H1 (cell line): Measurements from ENCODE around the gene SLC35F3. TPM values are rescaled to one million over a fixed set of nuclear protein-coding genes. Genes with fewer than 3 reads are reported as not detected.

ENCODE experiments used
- CTCF ChIA-PET: fragments of 300-600 bp; sonication (Branson Sonifier 250); formaldehyde crosslinking; loops from one replicate; lab custom pipeline; 2021; ENCODE audit not compliant: partially characterized antibody; lab: Charles Lee
- POLR2A ChIA-PET: fragments of 300-600 bp; sonication (Branson Sonifier 250); formaldehyde crosslinking; loops from one replicate; lab custom pipeline; 2021; ENCODE audit warnings: inconsistent platforms; ENCODE audit not compliant: partially characterized antibody; lab: Charles Lee
- DNase-seq, 2 experiments: peaks; one replicate each; pipeline versions ENCODE4 v3.0.0 to v3.0.0-alpha.2; 2010 to 2022; ENCODE audit warnings: low spot score in 2 of 2, low read depth in 1 of 2, mixed read lengths in 1 of 2
- FAIRE-seq: peaks from 2 replicates; lab custom pipeline; 2011; peaks lifted over from hg19 to GRCh38; lab: Jason Lieb, UNC
- H2AFZ ChIP-seq: 2 replicates; pipeline ENCODE4 v1.8.1; 2012; ENCODE audit warnings: low read length, inconsistent platforms
- H2AK5ac ChIP-seq: 2 replicates; pipeline ENCODE4 v1.6.1; 2013; ENCODE audit warnings: low read depth, low read length
- H2BK120ac ChIP-seq: replicated peaks from 2 replicates; pipeline ENCODE3; 2013; ENCODE audit warnings: low read depth, low read length, inconsistent platforms
- H2BK12ac ChIP-seq: 2 replicates; pipeline ENCODE4 v1.6.1; 2013; ENCODE audit warnings: low read depth, low read length
- H2BK15ac ChIP-seq: 2 replicates; pipeline ENCODE4 v1.6.1; 2013; ENCODE audit warnings: low read length
- H2BK20ac ChIP-seq: 2 replicates; pipeline ENCODE4 v1.6.1; 2013; ENCODE audit warnings: low read length
- H2BK5ac ChIP-seq: 2 replicates; pipeline ENCODE4 v1.6.1; 2013; ENCODE audit warnings: low read depth, low read length
- H3K14ac ChIP-seq: 2 replicates; pipeline ENCODE4 v1.6.1; 2013; ENCODE audit warnings: inconsistent platforms; ENCODE audit not compliant: insufficient read length
- H3K18ac ChIP-seq: 2 replicates; pipeline ENCODE4 v1.6.1; 2013; ENCODE audit warnings: low read length; ENCODE audit errors: extremely low read depth
- H3K23ac ChIP-seq: 2 replicates; pipeline ENCODE4 v1.6.1; 2013; ENCODE audit warnings: inconsistent platforms; ENCODE audit not compliant: insufficient read length
- H3K23me2 ChIP-seq: 2 replicates; pipeline ENCODE4 v1.6.1; 2013; ENCODE audit warnings: low read depth, low read length
- H3K27ac ChIP-seq: 2 replicates; pipeline ENCODE4 v1.6.1; 2011; ENCODE audit warnings: low read depth, low read length, inconsistent platforms
- H3K27me3 ChIP-seq, 4 experiments: replicated peaks in 1 of 4; 1 replicate in 1 of 4; 2 replicates in 3 of 4; pipeline versions ENCODE4 v1.6.1 to v1.8.1; 2011 to 2013; ENCODE audit warnings: low read length in 3 of 4, mild to moderate bottlenecking in 3 of 4, inconsistent platforms in 2 of 4, mixed read lengths in 2 of 4, moderate library complexity in 1 of 4; ENCODE audit not compliant: control insufficient read depth in 3 of 4, insufficient read depth in 3 of 4; ENCODE audit errors: extremely low read depth in 1 of 4
- H3K36me3 ChIP-seq, 4 experiments: 2 replicates each; pipeline versions ENCODE4 v1.6.1 to v1.8.1; 2011 to 2013; ENCODE audit warnings: mild to moderate bottlenecking in 4 of 4, low read length in 3 of 4, moderate library complexity in 2 of 4, control low read depth in 1 of 4, inconsistent platforms in 1 of 4; ENCODE audit not compliant: insufficient read depth in 4 of 4, control insufficient read depth in 2 of 4
- H3K4ac ChIP-seq: replicated peaks from 2 replicates; pipeline ENCODE3; 2013; ENCODE audit warnings: low read length, low read depth, mixed read lengths, inconsistent platforms; ENCODE audit not compliant: insufficient read length
- H3K4me1 ChIP-seq, 4 experiments: replicated peaks in 1 of 4; 1 replicate in 1 of 4; 2 replicates in 3 of 4; pipeline versions ENCODE4 v1.6.1 to v1.8.1; 2011 to 2013; ENCODE audit warnings: low read length in 3 of 4, inconsistent platforms in 2 of 4, mixed read lengths in 1 of 4; ENCODE audit not compliant: insufficient read depth in 4 of 4, control insufficient read depth in 3 of 4
- H3K4me2 ChIP-seq, 2 experiments: 2 replicates each; pipeline versions ENCODE4 v1.6.1 to v1.8.1; 2011 to 2013; ENCODE audit warnings: low read depth in 2 of 2, low read length in 2 of 2, control low read depth in 1 of 2, inconsistent platforms in 1 of 2, mild to moderate bottlenecking in 1 of 2; ENCODE audit not compliant: insufficient read depth in 1 of 2
- H3K4me3 ChIP-seq, 4 experiments: fragments of 200-600, 300-600 bp in 1 of 4; sonication (generic), shearing (Covaris generic), sonication (Bioruptor Twin) in 1 of 4; 2 replicates each; pipeline versions ENCODE4 v1.5.1 to v1.8.1; 2011 to 2016; ENCODE audit warnings: low read length in 4 of 4, low read depth in 3 of 4, control low read depth in 2 of 4, inconsistent platforms in 2 of 4, mild to moderate bottlenecking in 2 of 4, mixed read lengths in 1 of 4, moderate library complexity in 1 of 4; ENCODE audit not compliant: insufficient read depth in 2 of 4; ENCODE audit errors: extremely low read depth in 1 of 4
- H3K56ac ChIP-seq: replicated peaks from 2 replicates; pipeline ENCODE3; 2013; ENCODE audit warnings: low read depth, mild to moderate bottlenecking, mixed read lengths, low read length, inconsistent platforms; ENCODE audit not compliant: insufficient read length
- H3K79me1 ChIP-seq: 2 replicates; pipeline ENCODE4 v1.6.1; 2013; ENCODE audit warnings: low read depth, low read length, control low read depth
- H3K79me2 ChIP-seq, 2 experiments: 2 replicates each; pipeline versions ENCODE4 v1.6.1 to v1.8.1; 2012 to 2013; ENCODE audit warnings: low read length in 2 of 2, mild to moderate bottlenecking in 2 of 2, inconsistent platforms in 1 of 2; ENCODE audit not compliant: insufficient read depth in 2 of 2, control insufficient read depth in 1 of 2
- H3K9ac ChIP-seq, 4 experiments: replicated peaks in 1 of 4; 1 replicate in 1 of 4; 2 replicates in 3 of 4; pipeline versions ENCODE4 v1.6.1 to v1.8.1; 2011 to 2013; ENCODE audit warnings: low read depth in 3 of 4, low read length in 3 of 4, control low read depth in 2 of 4, mild to moderate bottlenecking in 2 of 4, moderate library complexity in 2 of 4, inconsistent platforms in 1 of 4; ENCODE audit errors: extremely low read depth in 1 of 4
- H3K9me3 ChIP-seq, 2 experiments: 2 replicates each; pipeline versions ENCODE4 v1.6.1 to v1.8.1; 2012 to 2013; ENCODE audit warnings: mild to moderate bottlenecking in 2 of 2, moderate library complexity in 2 of 2, control low read depth in 1 of 2, inconsistent platforms in 1 of 2, low read depth in 1 of 2, low read length in 1 of 2, mixed read lengths in 1 of 2; ENCODE audit not compliant: insufficient read depth in 2 of 2
- H4K20me1 ChIP-seq, 2 experiments: replicated peaks in 1 of 2; 2 replicates each; pipeline versions ENCODE3 to v1.8.1; 2011 to 2013; ENCODE audit warnings: inconsistent platforms in 2 of 2, low read length in 2 of 2, mild to moderate bottlenecking in 1 of 2; ENCODE audit not compliant: insufficient read depth in 2 of 2, control insufficient read depth in 1 of 2
- H4K5ac ChIP-seq: 2 replicates; pipeline ENCODE4 v1.6.1; 2013; ENCODE audit warnings: low read length, low read depth, mixed read lengths, inconsistent platforms; ENCODE audit not compliant: insufficient read length
- H4K8ac ChIP-seq: 2 replicates; pipeline ENCODE4 v1.8.0; 2013; ENCODE audit warnings: mild to moderate bottlenecking, moderate library complexity, low read length, inconsistent platforms; ENCODE audit not compliant: insufficient read depth; ENCODE audit errors: extremely low read depth
- H4K91ac ChIP-seq: replicated peaks from 2 replicates; pipeline ENCODE3; 2013; ENCODE audit warnings: low read length, mixed read lengths, inconsistent platforms; ENCODE audit not compliant: insufficient read length
- BACH1 ChIP-seq: IDR thresholded peaks from 2 replicates; pipeline ENCODE4 v1.6.1; 2012; ENCODE audit warnings: low read length, improper control_type of control experiment
- EP300 ChIP-seq, 2 experiments: IDR thresholded peaks; 1 replicate in 1 of 2; 2 replicates in 1 of 2; pipeline ENCODE4 v1.6.1; 2011 to 2012; ENCODE audit warnings: low read depth in 2 of 2, low read length in 2 of 2, mild to moderate bottlenecking in 2 of 2, borderline replicate concordance in 1 of 2, inconsistent platforms in 1 of 2, moderate library complexity in 1 of 2
- HDAC2 ChIP-seq, 2 experiments: fragments of 300-600 bp in 1 of 2; sonication (generic) in 1 of 2; IDR thresholded peaks; 2 replicates each; pipeline ENCODE4 v1.6.1; 2011 to 2012; ENCODE audit warnings: low read depth in 2 of 2, low read length in 2 of 2, mild to moderate bottlenecking in 2 of 2, moderate library complexity in 2 of 2, borderline replicate concordance in 1 of 2, inconsistent platforms in 1 of 2
- HDAC6 ChIP-seq: IDR thresholded peaks from one replicate; pipeline ENCODE4 v1.7.1; 2012; ENCODE audit warnings: low read depth, mild to moderate bottlenecking, inconsistent platforms, low read length, moderate library complexity
- RFX5 ChIP-seq: IDR thresholded peaks from 2 replicates; pipeline ENCODE4 v1.6.1; 2011; ENCODE audit warnings: low read depth, low read length, improper control_type of control experiment, borderline replicate concordance
- RXRA ChIP-seq: IDR thresholded peaks from 2 replicates; pipeline ENCODE4 v1.6.1; 2011; ENCODE audit warnings: low read depth, mild to moderate bottlenecking, low read length, moderate library complexity; ENCODE audit not compliant: insufficient read depth
- SIX5 ChIP-seq: IDR thresholded peaks from 2 replicates; pipeline ENCODE4 v1.6.1; 2011; ENCODE audit warnings: mild to moderate bottlenecking, low read depth, low read length
- TAF7 ChIP-seq: optimal IDR thresholded peaks from 2 replicates; pipeline ENCODE3; 2011; ENCODE audit warnings: low read depth, mild to moderate bottlenecking, inconsistent platforms, low read length, moderate library complexity, borderline replicate concordance
- TBP ChIP-seq: IDR thresholded peaks from 2 replicates; pipeline ENCODE4 v1.6.1; 2011; ENCODE audit warnings: low read depth, low read length, improper control_type of control experiment
- ZNF274 ChIP-seq: IDR thresholded peaks from 2 replicates; pipeline ENCODE4 v1.7.0; 2012; ENCODE audit warnings: low read length, borderline replicate concordance; ENCODE audit errors: extremely low read depth
- WGBS, 2 experiments: shearing (Covaris generic) in 1 of 2; methylation state at CpG; one replicate each; pipeline versions ENCODE4 v1.1.6 to v1.1.7; 2013 to 2015; ENCODE audit warnings: low lambda C conversion rate in 2 of 2, mixed read lengths in 2 of 2, inconsistent platforms in 1 of 2, low coverage in 1 of 2, missing lambda C conversion rate in 1 of 2; ENCODE audit not compliant: insufficient replicate concordance in 2 of 2, insufficient coverage in 1 of 2, insufficient read length in 1 of 2; ENCODE audit errors: extremely low coverage in 1 of 2, missing lambda C conversion rate in 1 of 2; 5-methylcytosine and 5-hydroxymethylcytosine counted together
- polyA plus RNA-seq, 7 experiments: library from polyadenylated mRNA; depleted of rRNA in 3 of 7; stranded (reverse) in 5 of 7; unstranded in 2 of 7; fragments of >200 nt in 5 of 7; fragments of 200-250 nt in 2 of 7; gene quantifications; 1 replicate in 5 of 7; 2 replicates in 1 of 7; 4 replicates in 1 of 7; pipeline versions ENCODE4 v1.2.1 to v1.2.3, GENCODE V29; 2011 to 2013; ENCODE audit warnings: missing spikeins in 2 of 7, mixed read lengths in 2 of 7
- total RNA-seq: library from RNA; stranded (reverse); fragmentation: NEBNext Ultra II Directional; extraction: Animal tissue kit (Norgen Biotek cat#: 25700); gene quantifications from 2 replicates; pipeline ENCODE4 v1.2.1, GENCODE V29; 2021
- TF ChIP-seq, protein P1 (sequence below), 3 experiments: IDR thresholded peaks; 1 replicate in 2 of 3; 2 replicates in 1 of 3; pipeline versions ENCODE4 v1.5.1 to v1.6.1; 2011; ENCODE audit warnings: low read length in 3 of 3, mild to moderate bottlenecking in 3 of 3, inconsistent platforms in 2 of 3, low read depth in 1 of 3, moderate library complexity in 1 of 3; ENCODE audit not compliant: insufficient read depth in 1 of 3; ENCODE audit errors: control extremely low read depth in 1 of 3

Gene SLC35F3
- total and polyA plus RNA-seq, 2 of the 8 experiments (the other 6 are each of a cell fraction or from before 2014, with no cell fraction given): 0.78 to 1.2 TPM

DNA sequence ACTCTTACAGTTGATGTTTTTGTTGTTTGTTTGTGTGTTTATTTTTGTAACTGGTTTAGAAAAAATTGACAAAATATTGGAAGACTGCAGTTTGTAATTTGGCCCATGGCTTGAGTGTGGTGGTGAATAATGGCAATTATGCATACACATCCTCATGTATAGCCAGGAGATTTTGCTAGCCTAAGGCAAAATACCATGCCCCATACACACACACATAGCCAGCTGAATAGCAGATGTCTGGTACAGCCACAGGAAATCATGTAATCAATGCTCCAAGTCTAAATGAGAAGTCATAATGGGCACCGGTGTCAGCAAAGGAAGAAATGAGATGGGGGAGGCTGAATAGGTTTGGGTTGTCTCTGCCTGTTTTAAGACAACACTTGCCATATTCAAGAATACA, 333.6 kb downstream of the SLC35F3 start:
- Histone ChIP-seq H3K18ac (no peak overlapping the region), H3K36me3 (no peaks in the 10 kb centered on the region), H3K23ac (no peak overlapping the region), H3K79me2 (no peaks in the 10 kb centered on the region), H3K9ac (no peak overlapping the region), H4K5ac (no peak overlapping the region), H3K4me1 (no peaks in the 10 kb centered on the region), H4K91ac (no peak overlapping the region), H4K8ac (no peak overlapping the region), H3K27me3 (no peaks in the 10 kb centered on the region), H3K56ac (no peak overlapping the region), H3K4me2 (no peak overlapping the region), H3K4ac (no peak overlapping the region), H2BK20ac (no peak overlapping the region), H2BK12ac (no peak overlapping the region), H3K14ac (no peak overlapping the region), H3K23me2 (no peaks in the 10 kb centered on the region; the same call in 1 of the 2 replicates), H3K27ac (no peak overlapping the region), H4K20me1 (no peaks in the 10 kb centered on the region), H2BK5ac (no peak overlapping the region), H3K9me3 (no peaks in the 10 kb centered on the region), H3K79me1 (no peaks in the 10 kb centered on the region), H3K4me3 (no peak overlapping the region), H2AFZ (no peak overlapping the region), H2AK5ac (no peak overlapping the region), H2BK120ac (no peak overlapping the region), H2BK15ac (no peak overlapping the region)
- CTCF ChIA-PET: interaction anchor here (0.7 to 1.3 kb wide), 4 partner anchors 8 to 177 kb away, joined by 3 to 5 read pairs (median 4); no protein-coding TSS in a partner anchor
- DNase-seq: no peak
- no peak for FAIRE-seq
- POLR2A ChIA-PET: no interaction called here
- WGBS, 2 experiments: 95% methylated on average over 1 of the region's 1 CpG; no CpG with 5 or more reads in 1 of the 2 experiments
- TF ChIP-seq BACH1: no peak
- no peak for TF ChIP-seq HDAC6
- no peak for TF ChIP-seq TBP
- TF ChIP-seq, protein P1, sequence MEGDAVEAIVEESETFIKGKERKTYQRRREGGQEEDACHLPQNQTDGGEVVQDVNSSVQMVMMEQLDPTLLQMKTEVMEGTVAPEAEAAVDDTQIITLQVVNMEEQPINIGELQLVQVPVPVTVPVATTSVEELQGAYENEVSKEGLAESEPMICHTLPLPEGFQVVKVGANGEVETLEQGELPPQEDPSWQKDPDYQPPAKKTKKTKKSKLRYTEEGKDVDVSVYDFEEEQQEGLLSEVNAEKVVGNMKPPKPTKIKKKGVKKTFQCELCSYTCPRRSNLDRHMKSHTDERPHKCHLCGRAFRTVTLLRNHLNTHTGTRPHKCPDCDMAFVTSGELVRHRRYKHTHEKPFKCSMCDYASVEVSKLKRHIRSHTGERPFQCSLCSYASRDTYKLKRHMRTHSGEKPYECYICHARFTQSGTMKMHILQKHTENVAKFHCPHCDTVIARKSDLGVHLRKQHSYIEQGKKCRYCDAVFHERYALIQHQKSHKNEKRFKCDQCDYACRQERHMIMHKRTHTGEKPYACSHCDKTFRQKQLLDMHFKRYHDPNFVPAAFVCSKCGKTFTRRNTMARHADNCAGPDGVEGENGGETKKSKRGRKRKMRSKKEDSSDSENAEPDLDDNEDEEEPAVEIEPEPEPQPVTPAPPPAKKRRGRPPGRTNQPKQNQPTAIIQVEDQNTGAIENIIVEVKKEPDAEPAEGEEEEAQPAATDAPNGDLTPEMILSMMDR (IDR thresholded peaks at IDR 0.05; ENCODE audit: control extremely low read depth in 1 of 3, insufficient read depth in 1 of 3, low read depth in 1 of 3, low read length in 3 of 3): no peak
- TF ChIP-seq RFX5: no peak
- TF ChIP-seq ZNF274: no peak
- no peak for TF ChIP-seq TAF7
- TF ChIP-seq RXRA: no peak
- no peak for TF ChIP-seq EP300 (IDR thresholded peaks at IDR 0.05; ENCODE audit: borderline replicate concordance in 1 of 2, low read depth in 2 of 2, low read length in 2 of 2)
- TF ChIP-seq SIX5: no peak
- no peak for TF ChIP-seq HDAC2 (IDR thresholded peaks at IDR 0.05; ENCODE audit: borderline replicate concordance in 1 of 2, low read depth in 2 of 2, low read length in 2 of 2)
